ENCODE data around the gene GLIS1.

The GLIS1 gene

DNA sequence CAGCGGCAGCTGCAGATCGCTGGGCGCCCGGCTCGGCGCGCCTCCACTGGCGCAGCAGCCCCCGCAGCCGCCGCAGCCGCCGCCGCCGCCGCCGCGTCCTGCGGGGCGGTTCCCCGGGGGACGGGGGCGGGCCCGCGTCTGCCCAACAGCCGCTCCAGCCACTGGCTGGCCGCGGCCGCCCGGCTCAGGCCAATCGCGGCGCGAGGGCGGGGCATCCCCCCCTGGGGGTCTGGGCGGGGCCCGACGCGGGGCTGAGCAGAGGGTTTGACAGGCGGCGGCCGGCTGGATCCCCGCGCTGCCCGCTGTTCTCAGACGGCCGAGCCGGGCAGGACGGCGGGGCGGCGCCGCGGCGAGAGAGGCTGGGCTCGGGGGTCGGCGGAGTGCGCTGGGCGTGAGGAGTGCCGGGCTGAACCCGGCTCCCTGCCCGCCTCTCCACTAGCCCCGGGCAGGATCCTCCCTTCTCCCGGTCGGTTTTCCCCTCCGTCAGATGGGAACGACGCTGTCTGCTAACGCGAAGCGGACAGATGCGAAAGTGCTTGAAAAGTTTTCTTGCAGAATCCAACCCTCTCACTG lies at the start of gene GLIS1:
Gene GLIS1 (minus strand): TSS at position 56 of the 573 bp plus-strand sequence. CDS start 1,100 bp downstream, outside the sequence.
- no peaks in the 10 kb centered on the region for H4K20me1 ChIP-seq (ENCODE audit: insufficient read depth, low read length)
- no peaks in the 10 kb centered on the region for H3K79me2 ChIP-seq (ENCODE audit: low read length)
- H3K4me3 ChIP-seq (ENCODE audit: low read length) = peak within 1 kb of the TSS; percentile 82
- no peaks in the 10 kb centered on the region for H3K36me3 ChIP-seq (replicated peaks; ENCODE audit: insufficient read depth, low read length)
- TF ChIP-seq EZH2 (optimal IDR thresholded peaks at IDR 0.05; ENCODE audit: low read depth, low read length) (no peak), EZH2phosphoT487 (IDR thresholded peaks at IDR 0.05; ENCODE audit: low read length) (no peak)
- TF ChIP-seq, protein P1, sequence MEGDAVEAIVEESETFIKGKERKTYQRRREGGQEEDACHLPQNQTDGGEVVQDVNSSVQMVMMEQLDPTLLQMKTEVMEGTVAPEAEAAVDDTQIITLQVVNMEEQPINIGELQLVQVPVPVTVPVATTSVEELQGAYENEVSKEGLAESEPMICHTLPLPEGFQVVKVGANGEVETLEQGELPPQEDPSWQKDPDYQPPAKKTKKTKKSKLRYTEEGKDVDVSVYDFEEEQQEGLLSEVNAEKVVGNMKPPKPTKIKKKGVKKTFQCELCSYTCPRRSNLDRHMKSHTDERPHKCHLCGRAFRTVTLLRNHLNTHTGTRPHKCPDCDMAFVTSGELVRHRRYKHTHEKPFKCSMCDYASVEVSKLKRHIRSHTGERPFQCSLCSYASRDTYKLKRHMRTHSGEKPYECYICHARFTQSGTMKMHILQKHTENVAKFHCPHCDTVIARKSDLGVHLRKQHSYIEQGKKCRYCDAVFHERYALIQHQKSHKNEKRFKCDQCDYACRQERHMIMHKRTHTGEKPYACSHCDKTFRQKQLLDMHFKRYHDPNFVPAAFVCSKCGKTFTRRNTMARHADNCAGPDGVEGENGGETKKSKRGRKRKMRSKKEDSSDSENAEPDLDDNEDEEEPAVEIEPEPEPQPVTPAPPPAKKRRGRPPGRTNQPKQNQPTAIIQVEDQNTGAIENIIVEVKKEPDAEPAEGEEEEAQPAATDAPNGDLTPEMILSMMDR (IDR thresholded peaks at IDR 0.05; ENCODE audit: low read length) = no peak
- peak; percentile 91 for DNase-seq
- H3K4me1 ChIP-seq (ENCODE audit: low read length) = peaks cover 21% of the 10 kb centered on the region
- no peaks in the 10 kb centered on the region for H3K9me3 ChIP-seq (replicated peaks; ENCODE audit: insufficient read depth, low read length)
- no peak within 1 kb of the TSS for H3K27ac ChIP-seq (ENCODE audit: low read length)
- peak within 1 kb of the TSS; percentile 93 for H3K4me2 ChIP-seq (ENCODE audit: low read depth, low read length)
- peaks cover 20% of the 10 kb centered on the region for H3F3A ChIP-seq (ENCODE audit: insufficient read depth, low read length)
- H2AFZ ChIP-seq (ENCODE audit: low read length) = peak within 1 kb of the TSS; percentile 87
- H3K27me3 ChIP-seq (replicated peaks; ENCODE audit: insufficient read depth, low read length) = no peaks in the 10 kb centered on the region
- peak within 1 kb of the TSS; percentile 63 for H3K9ac ChIP-seq (ENCODE audit: low read length)
- no peaks in the 10 kb centered on the region for H3K9me2 ChIP-seq (replicated peaks; ENCODE audit: insufficient read depth, low read length)

DNA sequence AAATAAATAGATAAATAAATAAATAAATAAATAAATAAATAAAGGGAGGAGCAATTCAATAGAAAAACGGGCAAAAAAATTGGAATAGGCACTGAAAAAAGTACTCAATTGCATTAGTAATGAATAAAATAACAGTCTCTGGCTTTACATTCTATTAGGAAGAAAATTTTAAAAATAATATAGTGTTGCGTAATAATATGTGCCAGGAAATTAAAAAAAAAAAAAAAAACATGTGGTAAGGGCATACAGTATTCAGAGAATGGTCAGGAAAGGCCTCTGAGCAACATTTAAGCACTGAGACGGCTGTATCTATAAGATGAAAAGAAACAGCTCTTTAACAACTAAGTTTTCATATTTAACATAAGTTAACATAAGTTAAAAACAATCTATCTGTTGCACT lies 48.7 kb upstream of the GLIS1 start:
- no peaks in the 10 kb centered on the region for H3K4me1 ChIP-seq (ENCODE audit: low read length)
- no peaks in the 10 kb centered on the region for H3F3A ChIP-seq (ENCODE audit: insufficient read depth, low read length)
- no peak overlapping the region for H3K4me2 ChIP-seq (ENCODE audit: low read depth, low read length)
- no peaks in the 10 kb centered on the region for H3K9me3 ChIP-seq (replicated peaks; ENCODE audit: insufficient read depth, low read length)
- no peaks in the 10 kb centered on the region; the same call in 1 of the 2 replicates for H3K36me3 ChIP-seq (replicated peaks; ENCODE audit: insufficient read depth, low read length)
- H3K9me2 ChIP-seq (replicated peaks; ENCODE audit: insufficient read depth, low read length) = no peaks in the 10 kb centered on the region
- TF ChIP-seq EZH2phosphoT487 (IDR thresholded peaks at IDR 0.05; ENCODE audit: low read length) (no peak), EZH2 (optimal IDR thresholded peaks at IDR 0.05; ENCODE audit: low read depth, low read length) (no peak)
- TF ChIP-seq, protein P1 (IDR thresholded peaks at IDR 0.05; ENCODE audit: low read length) = no peak
- no peak overlapping the region for H2AFZ ChIP-seq (ENCODE audit: low read length)
- no peak overlapping the region for H3K9ac ChIP-seq (ENCODE audit: low read length)
- no peaks in the 10 kb centered on the region for H3K79me2 ChIP-seq (ENCODE audit: low read length)
- H4K20me1 ChIP-seq (ENCODE audit: insufficient read depth, low read length) = no peaks in the 10 kb centered on the region
- H3K27me3 ChIP-seq (replicated peaks; ENCODE audit: insufficient read depth, low read length) = no peaks in the 10 kb centered on the region
- H3K27ac ChIP-seq (ENCODE audit: low read length) = no peak overlapping the region
- no peak overlapping the region for H3K4me3 ChIP-seq (ENCODE audit: low read length)
- no peak for DNase-seq

DNA sequence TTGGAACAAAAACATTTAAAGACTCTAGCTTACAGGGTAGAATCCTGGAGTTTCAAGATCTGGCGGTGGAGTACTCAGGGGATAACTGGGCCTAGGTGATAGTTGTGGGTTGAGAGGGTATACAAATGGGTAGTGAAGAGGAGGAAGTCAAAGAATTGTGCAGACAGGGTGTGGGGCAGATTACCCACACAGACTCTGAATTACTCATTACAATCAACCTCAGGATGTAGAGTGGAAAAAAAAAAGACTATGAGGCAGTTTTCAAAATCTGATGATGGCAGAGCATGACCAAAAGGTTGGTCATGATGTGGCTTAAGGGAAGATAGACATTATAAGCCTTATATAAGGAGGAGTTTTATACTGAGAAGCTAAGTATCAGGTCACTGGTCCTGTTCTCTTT lies 44.1 kb upstream of the GLIS1 start:
- H3K27ac ChIP-seq (ENCODE audit: low read length) = no peak overlapping the region
- TF ChIP-seq, protein P1 (IDR thresholded peaks at IDR 0.05; ENCODE audit: low read length) = no peak
- TF ChIP-seq EZH2phosphoT487 (IDR thresholded peaks at IDR 0.05; ENCODE audit: low read length) (no peak), EZH2 (optimal IDR thresholded peaks at IDR 0.05; ENCODE audit: low read depth, low read length) (no peak)
- no peak overlapping the region for H3K4me2 ChIP-seq (ENCODE audit: low read depth, low read length)
- no peaks in the 10 kb centered on the region for H3K9me3 ChIP-seq (replicated peaks; ENCODE audit: insufficient read depth, low read length)
- DNase-seq = no peak
- no peaks in the 10 kb centered on the region for H3K27me3 ChIP-seq (replicated peaks; ENCODE audit: insufficient read depth, low read length)
- no peak overlapping the region for H2AFZ ChIP-seq (ENCODE audit: low read length)
- H3K9me2 ChIP-seq (replicated peaks; ENCODE audit: insufficient read depth, low read length) = no peaks in the 10 kb centered on the region
- H3K9ac ChIP-seq (ENCODE audit: low read length) = no peak overlapping the region
- no peak overlapping the region for H3K4me3 ChIP-seq (ENCODE audit: low read length)
- H3K36me3 ChIP-seq (replicated peaks; ENCODE audit: insufficient read depth, low read length) = no peaks in the 10 kb centered on the region; the same call in 1 of the 2 replicates
- H3K4me1 ChIP-seq (ENCODE audit: low read length) = no peaks in the 10 kb centered on the region
- no peaks in the 10 kb centered on the region for H3K79me2 ChIP-seq (ENCODE audit: low read length)
- no peaks in the 10 kb centered on the region for H4K20me1 ChIP-seq (ENCODE audit: insufficient read depth, low read length)
- H3F3A ChIP-seq (ENCODE audit: insufficient read depth, low read length) = no peaks in the 10 kb centered on the region
